Measurements from ENCODE around the gene MACROD2.
A peak's percentile ranks its signal among the peaks of the same experiment; 100 is the strongest.

MACROD2 gene

GRCh38 chr20:14740380-14740779 is 745.1 kb downstream of the MACROD2 start:
- Histone ChIP-seq H3K4me3 (replicated peaks; ENCODE audit: low read depth, low read length) (no peak overlapping the region), H3K27me3 (replicated peaks; ENCODE audit: control insufficient read depth, insufficient read depth, low read length) (no peaks in the 10 kb centered on the region), H3K36me3 (ENCODE audit: control insufficient read depth, insufficient read depth, low read length) (no peaks in the 10 kb centered on the region)
- TF ChIP-seq, protein P1, sequence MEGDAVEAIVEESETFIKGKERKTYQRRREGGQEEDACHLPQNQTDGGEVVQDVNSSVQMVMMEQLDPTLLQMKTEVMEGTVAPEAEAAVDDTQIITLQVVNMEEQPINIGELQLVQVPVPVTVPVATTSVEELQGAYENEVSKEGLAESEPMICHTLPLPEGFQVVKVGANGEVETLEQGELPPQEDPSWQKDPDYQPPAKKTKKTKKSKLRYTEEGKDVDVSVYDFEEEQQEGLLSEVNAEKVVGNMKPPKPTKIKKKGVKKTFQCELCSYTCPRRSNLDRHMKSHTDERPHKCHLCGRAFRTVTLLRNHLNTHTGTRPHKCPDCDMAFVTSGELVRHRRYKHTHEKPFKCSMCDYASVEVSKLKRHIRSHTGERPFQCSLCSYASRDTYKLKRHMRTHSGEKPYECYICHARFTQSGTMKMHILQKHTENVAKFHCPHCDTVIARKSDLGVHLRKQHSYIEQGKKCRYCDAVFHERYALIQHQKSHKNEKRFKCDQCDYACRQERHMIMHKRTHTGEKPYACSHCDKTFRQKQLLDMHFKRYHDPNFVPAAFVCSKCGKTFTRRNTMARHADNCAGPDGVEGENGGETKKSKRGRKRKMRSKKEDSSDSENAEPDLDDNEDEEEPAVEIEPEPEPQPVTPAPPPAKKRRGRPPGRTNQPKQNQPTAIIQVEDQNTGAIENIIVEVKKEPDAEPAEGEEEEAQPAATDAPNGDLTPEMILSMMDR (IDR thresholded peaks at IDR 0.05; ENCODE audit: insufficient read depth, low read length, poor library complexity, severe bottlenecking): no peak
- DNase-seq (ENCODE audit: extremely low read depth, insufficient read length): no peak

GRCh38 chr20:14741616-14742015 is 746.3 kb downstream of the MACROD2 start:
- TF ChIP-seq, protein P1 (IDR thresholded peaks at IDR 0.05; ENCODE audit: insufficient read depth, low read length, poor library complexity, severe bottlenecking): no peak
- H3K4me3 ChIP-seq (replicated peaks; ENCODE audit: low read depth, low read length): no peak overlapping the region
- H3K36me3 ChIP-seq (ENCODE audit: control insufficient read depth, insufficient read depth, low read length): no peaks in the 10 kb centered on the region
- no peaks in the 10 kb centered on the region for H3K27me3 ChIP-seq (replicated peaks; ENCODE audit: control insufficient read depth, insufficient read depth, low read length)
- DNase-seq (ENCODE audit: extremely low read depth, insufficient read length): no peak

- Histone ChIP-seq H3K4me3 (replicated peaks; ENCODE audit: low read depth, low read length) (no peak overlapping the region), H3K27me3 (replicated peaks; ENCODE audit: control insufficient read depth, insufficient read depth, low read length) (no peaks in the 10 kb centered on the region), H3K36me3 (ENCODE audit: control insufficient read depth, insufficient read depth, low read length) (no peaks in the 10 kb centered on the region)
- peak; percentile 21 for DNase-seq (ENCODE audit: extremely low read depth, insufficient read length)
- TF ChIP-seq, protein P1 (IDR thresholded peaks at IDR 0.05; ENCODE audit: insufficient read depth, low read length, poor library complexity, severe bottlenecking): no peak
Measured at GRCh38 chr20:14744723-14745122, 749.4 kb downstream of the MACROD2 start.

DNA sequence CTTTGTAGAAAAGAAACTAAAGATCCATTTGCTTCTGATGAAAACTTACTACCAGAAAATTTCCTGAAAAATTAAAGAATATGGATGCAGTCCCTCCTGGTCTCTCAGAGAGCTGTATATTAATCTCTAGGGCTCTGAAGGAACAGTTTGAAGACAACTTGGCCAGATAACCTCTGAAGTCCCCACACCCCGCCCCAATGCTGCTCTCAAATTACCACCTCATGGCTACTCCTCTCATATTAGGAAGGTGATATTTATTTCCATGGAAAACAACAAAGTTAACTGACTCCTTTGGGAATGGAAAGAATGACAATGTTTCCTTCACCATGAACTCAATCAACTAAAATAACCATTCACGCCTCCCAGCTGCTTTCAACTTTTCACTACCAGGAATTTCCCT is 750.5 kb downstream of the MACROD2 start:
- TF ChIP-seq, protein P1 (IDR thresholded peaks at IDR 0.05; ENCODE audit: insufficient read depth, low read length, poor library complexity, severe bottlenecking): no peak
- no peak overlapping the region for H3K4me3 ChIP-seq (replicated peaks; ENCODE audit: low read depth, low read length)
- H3K27me3 ChIP-seq (replicated peaks; ENCODE audit: control insufficient read depth, insufficient read depth, low read length): no peaks in the 10 kb centered on the region
- H3K36me3 ChIP-seq (ENCODE audit: control insufficient read depth, insufficient read depth, low read length): no peaks in the 10 kb centered on the region
- no peak for DNase-seq (ENCODE audit: extremely low read depth, insufficient read length)

- Histone ChIP-seq H3K36me3 (ENCODE audit: control insufficient read depth, insufficient read depth, low read length) (no peaks in the 10 kb centered on the region), H3K4me3 (replicated peaks; ENCODE audit: low read depth, low read length) (no peak overlapping the region), H3K27me3 (replicated peaks; ENCODE audit: control insufficient read depth, insufficient read depth, low read length) (no peaks in the 10 kb centered on the region)
- DNase-seq (ENCODE audit: extremely low read depth, insufficient read length): no peak
- TF ChIP-seq, protein P1 (IDR thresholded peaks at IDR 0.05; ENCODE audit: insufficient read depth, low read length, poor library complexity, severe bottlenecking): no peak
Measured at GRCh38 chr20:14751191-14751590, 755.9 kb downstream of the MACROD2 start.

DNA sequence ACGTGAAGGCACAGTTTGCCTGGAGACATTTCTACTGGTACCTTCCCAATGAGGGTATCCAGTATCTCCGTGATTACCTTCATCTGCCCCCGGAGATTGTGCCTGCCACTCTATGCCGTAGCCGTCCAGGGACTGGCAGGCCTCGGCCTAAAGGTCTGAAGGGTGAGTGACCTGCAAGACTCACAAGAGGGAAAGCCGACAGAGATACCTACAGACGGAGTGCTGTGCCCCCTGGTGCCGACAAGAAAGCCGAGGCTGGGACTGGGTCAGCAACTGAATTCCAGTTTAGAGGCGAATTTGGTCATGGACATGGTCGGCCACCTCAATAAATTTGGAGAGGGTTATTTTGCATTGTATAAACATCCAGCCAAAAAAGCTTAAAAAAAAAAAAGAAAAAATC is 762.4 kb downstream of the MACROD2 start:
- Histone ChIP-seq H3K27me3 (replicated peaks; ENCODE audit: control insufficient read depth, insufficient read depth, low read length) (no peaks in the 10 kb centered on the region), H3K4me3 (replicated peaks; ENCODE audit: low read depth, low read length) (no peak overlapping the region), H3K36me3 (ENCODE audit: control insufficient read depth, insufficient read depth, low read length) (no peaks in the 10 kb centered on the region)
- DNase-seq (ENCODE audit: extremely low read depth, insufficient read length): no peak
- TF ChIP-seq, protein P1 (IDR thresholded peaks at IDR 0.05; ENCODE audit: insufficient read depth, low read length, poor library complexity, severe bottlenecking): no peak

All from GM06990 (cell line).